ENCODE results near the gene RBM44.
"Not testable (repeated sequence)": the region's sequence is repeated elsewhere in the genome, so short reads cannot be mapped to it uniquely, and the experiment has no call there.

Gene RBM44

DNA sequence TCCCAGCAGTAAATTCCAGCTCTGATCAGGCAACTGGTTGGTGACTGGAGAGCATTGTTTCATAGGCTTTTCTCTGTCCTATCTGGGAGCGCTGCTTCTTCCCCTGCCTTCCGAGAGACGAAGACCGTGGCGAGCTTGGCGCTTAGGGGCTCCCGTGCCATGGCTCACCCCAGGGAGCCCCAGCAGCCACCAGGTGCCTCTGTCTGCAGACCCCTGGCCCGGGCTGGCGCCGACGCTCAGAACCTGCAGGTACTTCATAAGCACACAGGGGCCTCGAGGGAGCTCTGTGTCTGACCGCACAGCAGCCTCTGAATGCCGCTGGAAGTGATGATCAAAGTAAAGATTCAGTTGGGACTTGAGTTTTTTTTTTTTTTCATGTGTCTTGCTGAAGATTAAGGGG lies 19.1 kb upstream of the RBM44 start:
- DNase-seq = no peak

DNA sequence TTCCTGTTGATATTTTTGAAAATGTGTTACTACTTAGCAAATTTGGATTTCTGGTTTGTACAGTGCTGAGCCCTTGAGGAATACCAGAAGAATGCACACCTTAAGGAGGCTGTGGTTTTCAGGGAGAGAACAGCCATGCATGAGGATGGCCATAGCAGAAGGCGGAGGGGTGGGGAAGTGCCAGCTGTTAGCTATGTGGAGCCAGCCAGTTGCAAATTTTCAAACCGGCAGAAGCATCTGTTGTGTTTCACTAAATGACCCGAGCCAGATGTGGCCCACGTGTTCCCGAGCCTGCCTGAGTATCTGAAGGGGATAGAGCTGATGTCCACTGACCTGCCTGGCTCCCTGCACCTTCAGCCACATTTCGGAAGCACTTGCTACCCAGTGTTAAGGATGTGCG lies 16.4 kb upstream of the RBM44 start:
- DNase-seq = no peak

GRCh38 chr2:237783678-237784077 lies 14.9 kb upstream of the RBM44 start:
- DNase-seq = not testable (repeated sequence)

DNA sequence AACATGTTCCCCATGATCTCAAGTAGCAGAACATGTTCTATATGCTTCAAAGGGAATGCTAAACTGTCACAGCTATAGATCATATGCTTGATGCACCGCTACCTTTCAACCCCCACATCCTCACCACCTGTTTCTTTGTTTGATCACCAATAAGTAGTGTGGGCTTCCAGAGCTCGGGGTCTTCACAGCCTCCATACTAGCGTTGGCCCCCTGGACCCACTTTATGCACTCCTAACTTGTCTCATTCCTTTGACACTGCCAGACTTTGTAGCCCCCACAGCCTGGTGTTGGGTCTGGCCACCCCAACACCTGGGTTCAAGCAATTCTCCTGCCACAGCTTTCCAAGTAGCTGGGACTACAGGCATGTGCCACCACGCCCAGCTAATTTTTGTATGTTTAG lies 11.6 kb upstream of the RBM44 start:
- DNase-seq = no peak

- peak; percentile 24 for DNase-seq
Observed at GRCh38 chr2:237790353-237790752, 8.2 kb upstream of the RBM44 start.

DNA sequence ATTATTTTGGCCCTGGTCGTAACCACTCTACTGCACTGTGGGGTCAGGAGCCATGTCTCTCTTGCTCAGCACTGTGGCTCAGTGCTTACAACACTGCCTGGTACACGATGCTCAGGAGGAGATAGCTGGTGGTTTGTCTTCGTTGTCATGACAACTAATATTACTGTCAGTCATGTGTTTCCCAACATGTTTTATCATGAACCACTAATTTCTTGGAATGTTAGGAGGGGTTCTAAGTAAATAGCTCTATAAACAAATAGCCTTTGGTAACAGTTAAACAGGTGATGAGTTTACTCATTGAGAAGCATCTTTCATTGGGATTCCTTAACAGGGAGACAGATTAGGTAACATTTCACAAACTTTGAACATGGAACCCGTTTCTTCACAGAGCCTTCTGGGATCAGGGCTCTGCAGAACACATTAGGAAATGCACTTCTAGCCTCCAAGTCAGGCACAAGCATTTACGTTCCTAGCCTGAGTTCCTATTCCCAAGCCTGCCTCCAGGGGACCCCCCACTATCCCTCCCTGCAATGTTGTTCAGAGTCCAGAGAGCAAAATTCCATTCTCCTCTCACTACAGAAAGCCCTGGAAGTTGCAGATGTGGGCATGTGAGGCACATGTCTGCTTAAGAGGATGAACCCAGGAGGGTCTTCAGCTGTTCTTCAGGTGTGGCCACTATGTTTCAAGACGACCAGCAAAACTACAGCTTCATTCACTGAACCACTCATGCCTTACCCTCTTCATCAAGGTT lies 6.4 kb upstream of the RBM44 start:
- peak; percentile 7 for DNase-seq

DNA sequence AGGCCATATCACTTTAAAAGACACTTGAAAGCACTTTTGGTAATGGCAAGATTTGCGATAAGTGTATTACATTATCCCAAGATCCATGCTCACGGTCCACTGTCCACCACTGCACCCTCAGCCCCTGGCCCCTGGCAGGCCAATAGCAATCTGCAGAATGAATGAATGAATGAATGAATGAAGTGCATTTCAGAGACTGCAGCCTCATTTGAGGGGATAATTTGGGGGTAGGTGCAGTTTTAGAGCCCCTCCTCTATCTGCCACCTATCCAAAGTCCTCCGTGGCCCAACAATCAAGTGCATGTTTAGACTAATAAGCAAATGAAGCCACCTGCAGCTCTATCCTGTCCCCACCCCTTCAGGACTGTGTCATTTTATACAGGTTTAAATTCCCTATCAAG lies 1.3 kb upstream of the RBM44 start:
- no peak for DNase-seq

DNA sequence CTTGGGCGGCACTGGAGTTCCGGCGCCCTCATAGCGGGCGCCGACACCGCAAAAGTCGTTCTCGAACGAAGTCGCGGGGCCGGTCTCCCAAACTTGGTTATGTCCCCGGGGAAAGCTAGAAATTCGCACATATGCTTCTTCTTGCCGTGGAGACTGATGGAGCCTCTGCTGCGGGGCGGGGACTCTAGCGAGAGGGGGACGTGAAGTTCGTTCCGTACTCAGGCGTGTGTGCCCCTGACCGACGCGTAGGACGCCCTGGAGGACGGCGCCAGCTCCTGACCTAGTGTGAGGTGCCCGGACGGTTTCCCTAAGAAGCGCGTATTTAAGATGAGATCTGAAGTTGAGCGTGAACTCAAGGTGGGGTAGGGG lies 465 bp downstream of the RBM44 start:
- no peak for DNase-seq

- no peak for DNase-seq
Observed at GRCh38 chr2:237801466-237801865, 2.9 kb downstream of the RBM44 start.

- DNase-seq = no peak
Observed at GRCh38 chr2:237806334-237806733, 7.8 kb downstream of the RBM44 start.

- DNase-seq = no peak
Observed at GRCh38 chr2:237815637-237816036, 17.1 kb downstream of the RBM44 start.

GRCh38 chr2:237816531-237816930 lies 18.0 kb downstream of the RBM44 start:
- no peak for DNase-seq

DNA sequence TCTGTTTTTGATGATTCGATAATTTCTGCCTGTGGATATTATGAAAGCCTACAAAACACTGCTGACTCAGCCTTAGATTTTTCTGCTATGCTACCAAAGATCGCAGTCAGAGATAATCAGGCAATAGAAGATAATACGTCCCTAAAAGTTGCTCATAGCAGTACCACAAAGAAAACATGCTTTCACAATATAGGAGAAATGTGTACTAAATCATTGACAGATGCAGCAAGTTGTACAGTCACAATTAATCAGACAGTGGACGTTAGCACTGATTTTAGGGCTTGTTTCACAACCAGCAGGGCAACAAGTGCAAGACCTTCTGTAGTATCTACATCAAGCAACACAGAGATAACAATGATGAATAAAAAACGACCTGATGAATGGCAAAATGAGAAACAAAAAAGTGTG lies 19.5 kb downstream of the RBM44 start:
- peak; percentile 76 for DNase-seq

GRCh38 chr2:237819231-237819630 lies 20.7 kb downstream of the RBM44 start:
- peak; percentile 72 for DNase-seq

GRCh38 chr2:237820421-237820820 lies 21.8 kb downstream of the RBM44 start:
- DNase-seq = no peak

- DNase-seq = no peak
Observed at GRCh38 chr2:237823544-237823943, 25.0 kb downstream of the RBM44 start.

GRCh38 chr2:237824085-237824484 lies 25.5 kb downstream of the RBM44 start:
- DNase-seq = no peak

GRCh38 chr2:237827421-237827987 lies 28.9 kb downstream of the RBM44 start:
- DNase-seq = no peak

GRCh38 chr2:237830522-237830921 lies 31.9 kb downstream of the RBM44 start:
- no peak for DNase-seq

DNA sequence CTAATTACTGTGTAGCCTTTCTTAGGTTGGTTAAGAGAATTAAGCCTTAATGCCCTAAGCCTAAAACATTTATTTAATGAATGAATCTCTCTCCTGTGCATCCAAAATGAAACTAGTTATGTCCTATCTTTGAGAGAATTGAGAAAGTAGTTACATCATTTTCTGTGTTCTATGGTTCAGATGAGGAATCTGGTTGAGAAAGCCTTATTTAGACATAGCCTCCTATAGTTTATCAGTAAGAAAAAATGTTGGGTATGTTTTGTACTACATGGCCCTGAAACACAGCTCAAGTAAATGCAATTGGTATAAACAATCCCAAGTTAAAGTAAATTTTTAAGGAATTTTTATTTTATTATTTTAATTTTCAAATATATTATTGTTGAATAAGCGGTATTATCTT lies 35.0 kb downstream of the RBM44 start:
- DNase-seq = peak; percentile 3

GRCh38 chr2:237835372-237835771 lies 36.8 kb downstream of the RBM44 start:
- DNase-seq = no peak

DNA sequence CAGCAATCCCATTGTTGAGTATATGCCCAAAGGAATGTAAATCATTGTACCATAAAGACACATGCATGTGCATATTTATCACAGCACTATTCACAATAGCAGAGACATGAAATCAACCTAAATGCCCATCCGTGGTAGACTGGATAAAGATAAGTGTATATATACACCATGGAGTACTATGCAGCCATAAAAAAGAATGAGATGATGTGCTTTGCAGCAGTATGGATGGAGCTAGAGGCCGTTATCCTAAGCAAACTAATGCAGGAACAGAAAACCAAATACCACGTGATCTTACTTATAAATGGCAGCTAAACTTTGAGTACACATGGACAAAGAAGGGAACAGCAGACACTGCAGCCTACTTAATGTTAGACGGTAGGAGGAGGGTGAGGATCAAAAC lies 42.5 kb downstream of the RBM44 start:
- no peak for DNase-seq

DNA sequence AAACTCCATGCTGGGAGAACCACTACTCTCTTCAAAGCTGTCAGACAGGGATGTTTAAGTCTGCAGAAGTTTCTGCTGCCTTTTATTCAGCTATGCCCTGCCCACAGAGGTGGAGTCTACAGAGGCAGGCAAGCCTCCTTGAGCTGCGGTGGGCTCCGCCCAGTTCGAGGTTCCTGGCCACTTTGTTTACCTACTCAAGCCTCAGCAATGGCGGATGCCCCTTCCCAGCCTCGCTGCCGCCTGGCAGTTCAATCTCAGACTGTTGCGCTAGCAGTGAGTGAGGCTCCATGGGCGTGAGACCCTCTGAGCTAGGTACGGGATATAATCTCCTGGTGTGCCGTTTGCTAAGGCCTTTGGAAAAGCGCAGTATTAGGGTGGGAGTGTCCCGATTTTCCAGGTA lies 50.4 kb downstream of the RBM44 start:
- DNase-seq = not testable (repeated sequence)

DNA sequence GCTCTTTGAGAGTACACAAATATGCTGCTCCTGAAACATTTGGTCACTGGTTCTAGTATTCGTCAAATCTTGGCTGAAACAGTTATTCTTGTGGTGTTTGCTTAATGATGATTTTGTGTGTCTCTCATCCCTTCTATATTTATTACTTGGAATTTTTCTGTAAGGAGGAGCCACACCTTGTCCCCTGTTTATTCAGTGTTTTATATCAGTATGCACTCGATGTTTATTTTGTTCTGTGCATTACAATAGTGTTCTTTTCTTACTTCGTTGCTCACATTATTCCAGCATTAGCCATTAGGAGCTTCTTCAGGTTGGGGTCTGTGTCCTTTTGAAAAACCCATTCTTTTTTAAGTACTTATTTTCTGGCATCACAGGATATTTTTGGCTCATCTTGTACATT lies 55.7 kb downstream of the RBM44 start:
- no peak for DNase-seq

DNA sequence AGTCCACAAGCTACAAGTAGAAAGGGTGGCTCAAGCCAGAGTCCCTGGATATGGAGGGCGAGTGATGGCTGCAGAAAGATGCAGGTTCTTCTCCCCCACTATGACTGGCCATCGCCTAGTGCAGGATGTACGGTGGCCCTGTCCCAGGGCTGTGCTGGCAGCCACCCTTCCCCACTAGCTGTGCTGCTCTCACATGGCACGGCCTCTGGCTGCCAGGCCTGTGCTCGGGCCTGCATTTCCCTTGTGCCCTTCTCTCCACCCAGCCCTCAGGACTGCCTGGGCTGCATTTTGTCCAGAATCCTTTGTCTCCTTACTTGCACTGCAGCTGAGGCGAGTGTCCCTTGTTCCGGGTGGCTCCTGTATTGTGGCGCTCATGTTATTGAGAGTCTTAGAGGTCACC lies 59.2 kb downstream of the RBM44 start:
- DNase-seq = no peak

Measured in suppressor macrophage treated with lipopolysaccharide for 4 hours (primary cell).